Measurements from ENCODE around the gene OSCP1.

GRCh38 chr1:36372617-36373016, 77.6 kb downstream of the OSCP1 start:
- TF ChIP-seq, protein P1, sequence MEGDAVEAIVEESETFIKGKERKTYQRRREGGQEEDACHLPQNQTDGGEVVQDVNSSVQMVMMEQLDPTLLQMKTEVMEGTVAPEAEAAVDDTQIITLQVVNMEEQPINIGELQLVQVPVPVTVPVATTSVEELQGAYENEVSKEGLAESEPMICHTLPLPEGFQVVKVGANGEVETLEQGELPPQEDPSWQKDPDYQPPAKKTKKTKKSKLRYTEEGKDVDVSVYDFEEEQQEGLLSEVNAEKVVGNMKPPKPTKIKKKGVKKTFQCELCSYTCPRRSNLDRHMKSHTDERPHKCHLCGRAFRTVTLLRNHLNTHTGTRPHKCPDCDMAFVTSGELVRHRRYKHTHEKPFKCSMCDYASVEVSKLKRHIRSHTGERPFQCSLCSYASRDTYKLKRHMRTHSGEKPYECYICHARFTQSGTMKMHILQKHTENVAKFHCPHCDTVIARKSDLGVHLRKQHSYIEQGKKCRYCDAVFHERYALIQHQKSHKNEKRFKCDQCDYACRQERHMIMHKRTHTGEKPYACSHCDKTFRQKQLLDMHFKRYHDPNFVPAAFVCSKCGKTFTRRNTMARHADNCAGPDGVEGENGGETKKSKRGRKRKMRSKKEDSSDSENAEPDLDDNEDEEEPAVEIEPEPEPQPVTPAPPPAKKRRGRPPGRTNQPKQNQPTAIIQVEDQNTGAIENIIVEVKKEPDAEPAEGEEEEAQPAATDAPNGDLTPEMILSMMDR (optimal IDR thresholded peaks at IDR 0.05 in 1 of 3, IDR thresholded peaks at IDR 0.05 in 1 of 3, conservative IDR thresholded peaks at IDR 0.05 in 1 of 3; ENCODE audit: extremely low read depth in 1 of 3, insufficient read depth in 2 of 3, low read length in 3 of 3) = no peak
- TF ChIP-seq EZH2 (IDR thresholded peaks at IDR 0.05; ENCODE audit: low read length) = no peak
